WTC11 (cell line): ENCODE measurements around the gene ASMTL. TPM values are rescaled to one million over a fixed set of nuclear protein-coding genes. Genes with fewer than 3 reads are reported as not detected.
A peak's percentile ranks its signal among the peaks of the same experiment; 100 is the strongest.

ENCODE experiments used
- ATAC-seq: fragments of 200-7000 bp; cut with Tn5 transposase; 2 replicates; pipeline ENCODE4 v1.10.0; 2021; ENCODE audit warnings: mild to moderate bottlenecking, moderate library complexity
- CTCF ChIA-PET: fragments of 300-600 bp; sonication (Branson Sonifier 250); formaldehyde crosslinking; loops from one replicate; lab custom pipeline; 2021; ENCODE audit warnings: antibody characterized with exemption; lab: Charles Lee
- POLR2A ChIA-PET: fragments of 350-600 bp; sonication (Branson Sonifier 250); formaldehyde crosslinking; loops from one replicate; lab custom pipeline; 2021; ENCODE audit warnings: antibody characterized with exemption; lab: Charles Lee
- DNase-seq: peaks from one replicate; pipeline ENCODE4 v3.0.0; 2021; ENCODE audit warnings: low spot score
- H3K27ac Mint-ChIP-seq: 2 replicates; pipeline ENCODE4 v1.8.0; 2021; ENCODE audit warnings: mixed read lengths
- H3K27me3 Mint-ChIP-seq: 2 replicates; pipeline ENCODE4 v1.8.0; 2021; ENCODE audit warnings: low read depth, mild to moderate bottlenecking, moderate library complexity, mixed read lengths
- H3K36me3 Mint-ChIP-seq: 2 replicates; pipeline ENCODE4 v1.8.0; 2021; ENCODE audit warnings: mixed read lengths
- H3K4me1 Mint-ChIP-seq: 2 replicates; pipeline ENCODE4 v1.8.0; 2022; ENCODE audit warnings: mixed read lengths
- H3K4me3 Mint-ChIP-seq: 2 replicates; pipeline ENCODE4 v1.8.0; 2021; ENCODE audit warnings: mild to moderate bottlenecking, moderate library complexity, mixed read lengths
- H3K9me3 Mint-ChIP-seq: 2 replicates; pipeline ENCODE4 v1.8.0; 2021; ENCODE audit warnings: mixed read lengths
- EMX1 ChIP-seq: fragments of 250-450 bp; sonication (Bioruptor Pico); IDR thresholded peaks from 2 replicates; pipeline ENCODE4 v1.8.0; 2021; ENCODE audit warnings: mild to moderate bottlenecking
- FOXK1 ChIP-seq: sonication (generic); formaldehyde crosslinking; IDR thresholded peaks from 2 replicates; pipeline ENCODE4 v1.8.0; 2022; ENCODE audit warnings: mild to moderate bottlenecking, moderate library complexity, missing genetic modification reagents
- GABPB1 ChIP-seq: sonication (generic); formaldehyde crosslinking; IDR thresholded peaks from 2 replicates; pipeline ENCODE4 v1.8.1; 2023; ENCODE audit warnings: mild to moderate bottlenecking, missing genetic modification reagents
- JUN ChIP-seq: sonication (generic); formaldehyde crosslinking; IDR thresholded peaks from 2 replicates; pipeline ENCODE4 v1.8.0; 2023; ENCODE audit warnings: mild to moderate bottlenecking, missing genetic modification reagents
- NR1H2 ChIP-seq: sonication (generic); formaldehyde crosslinking; IDR thresholded peaks from 2 replicates; pipeline ENCODE4 v1.9.0; 2021; ENCODE audit warnings: mild to moderate bottlenecking, moderate library complexity, missing genetic modification reagents
- NR3C1 ChIP-seq: sonication (generic); formaldehyde crosslinking; conservative IDR thresholded peaks from 2 replicates; pipeline ENCODE4 v1.8.1; 2023; ENCODE audit warnings: low read depth, mild to moderate bottlenecking, missing genetic modification reagents
- OVOL2 ChIP-seq: fragments of 250-450 bp; sonication (Bioruptor Pico); IDR thresholded peaks from 2 replicates; pipeline ENCODE4 v1.9.0; 2021; ENCODE audit warnings: mild to moderate bottlenecking, borderline replicate concordance
- RELA ChIP-seq: sonication (generic); formaldehyde crosslinking; IDR thresholded peaks from 2 replicates; pipeline ENCODE4 v1.8.1; 2022; ENCODE audit warnings: missing genetic modification reagents, mild to moderate bottlenecking, borderline replicate concordance
- RORB ChIP-seq: fragments of 250-450 bp; sonication (Bioruptor Pico); IDR thresholded peaks from 2 replicates; pipeline ENCODE4 v1.9.0; 2021; ENCODE audit warnings: mild to moderate bottlenecking
- ZNF121 ChIP-seq: sonication (generic); formaldehyde crosslinking; IDR thresholded peaks from 2 replicates; pipeline ENCODE4 v1.8.0; 2023; ENCODE audit warnings: missing genetic modification reagents
- ZNF219 ChIP-seq: sonication (generic); formaldehyde crosslinking; IDR thresholded peaks from 2 replicates; pipeline ENCODE4 v1.8.0; 2023; ENCODE audit warnings: missing genetic modification reagents, mild to moderate bottlenecking, borderline replicate concordance
- total RNA-seq: library from RNA; stranded (reverse); gene quantifications from 3 replicates; pipeline ENCODE4 v1.2.3, GENCODE V29; 2021
- TF ChIP-seq, protein P1 (sequence below): sonication (generic); formaldehyde crosslinking; IDR thresholded peaks from 2 replicates; pipeline ENCODE4 v1.8.1; 2022; ENCODE audit warnings: low read depth, mild to moderate bottlenecking, moderate library complexity, missing genetic modification reagents, borderline replicate concordance
- TF ChIP-seq, protein P2 (sequence below): sonication (generic); formaldehyde crosslinking; IDR thresholded peaks from 2 replicates; pipeline ENCODE4 v1.8.1; 2023; ENCODE audit warnings: mild to moderate bottlenecking, missing genetic modification reagents, moderate library complexity
- TF ChIP-seq, protein P3 (sequence below): sonication (generic); formaldehyde crosslinking; IDR thresholded peaks from 2 replicates; pipeline ENCODE4 v1.8.0; 2022; ENCODE audit warnings: mild to moderate bottlenecking, missing genetic modification reagents
- TF ChIP-seq, protein P4 (sequence below): fragments of 250-450 bp; sonication (Bioruptor Pico); IDR thresholded peaks from 2 replicates; pipeline ENCODE4 v1.8.0; 2021; ENCODE audit warnings: mild to moderate bottlenecking
- TF ChIP-seq, protein P5 (sequence below): sonication (generic); formaldehyde crosslinking; IDR thresholded peaks from 2 replicates; pipeline ENCODE4 v1.8.1; 2023; ENCODE audit warnings: mild to moderate bottlenecking, missing genetic modification reagents, borderline replicate concordance
- TF ChIP-seq, protein P6 (sequence below): sonication (generic); formaldehyde crosslinking; IDR thresholded peaks from 2 replicates; pipeline ENCODE4 v1.8.0; 2023; ENCODE audit warnings: missing genetic modification reagents
- TF ChIP-seq, protein P7 (sequence below): sonication (generic); formaldehyde crosslinking; IDR thresholded peaks from 2 replicates; pipeline ENCODE4 v1.8.0; 2022; ENCODE audit warnings: missing genetic modification reagents

Gene ASMTL
- total RNA-seq, 1 experiment from 2014 or later = 70.6 TPM

DNA sequence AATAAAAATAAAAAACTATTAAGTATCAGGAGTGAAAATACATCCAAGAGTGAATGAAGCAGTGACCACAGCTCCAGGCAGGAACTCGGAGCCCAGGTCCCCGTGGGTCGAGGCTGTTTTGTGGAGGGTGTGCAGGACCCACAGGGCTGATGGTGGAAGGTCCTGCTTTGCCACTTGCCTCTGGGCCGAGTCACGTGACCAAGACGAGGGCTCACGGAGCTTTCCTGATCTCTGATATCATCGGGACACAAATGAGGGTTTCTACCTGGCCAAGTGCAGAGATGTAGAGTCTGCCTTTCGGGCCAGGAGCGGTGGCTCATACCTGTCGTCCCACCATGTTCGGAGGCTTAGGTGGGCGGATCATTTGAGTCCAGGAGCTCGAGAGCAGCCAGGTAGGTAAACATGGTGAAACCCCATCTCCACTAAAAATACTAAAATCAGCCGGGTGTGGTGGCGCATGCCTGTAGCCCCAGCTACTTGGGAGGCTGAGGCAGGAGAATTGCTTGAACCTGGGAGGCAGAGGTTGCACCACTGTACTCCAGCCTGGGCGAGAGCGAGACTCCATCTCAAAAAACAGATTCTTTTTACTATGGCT lies 68.0 kb downstream of the ASMTL start:
- POLR2A ChIA-PET = no interaction called here
- peak; percentile 11 for DNase-seq
- peaks cover 57% of the 10 kb centered on the region for H3K36me3 Mint-ChIP-seq
- TF ChIP-seq OVOL2 (CRISPR knock-in tag) = no peak
- TF ChIP-seq NR3C1 (CRISPR knock-in tag) = no peak
- TF ChIP-seq, protein P1, sequence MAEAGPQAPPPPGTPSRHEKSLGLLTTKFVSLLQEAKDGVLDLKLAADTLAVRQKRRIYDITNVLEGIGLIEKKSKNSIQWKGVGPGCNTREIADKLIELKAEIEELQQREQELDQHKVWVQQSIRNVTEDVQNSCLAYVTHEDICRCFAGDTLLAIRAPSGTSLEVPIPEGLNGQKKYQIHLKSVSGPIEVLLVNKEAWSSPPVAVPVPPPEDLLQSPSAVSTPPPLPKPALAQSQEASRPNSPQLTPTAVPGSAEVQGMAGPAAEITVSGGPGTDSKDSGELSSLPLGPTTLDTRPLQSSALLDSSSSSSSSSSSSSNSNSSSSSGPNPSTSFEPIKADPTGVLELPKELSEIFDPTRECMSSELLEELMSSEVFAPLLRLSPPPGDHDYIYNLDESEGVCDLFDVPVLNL (CRISPR knock-in tag) = no peak
- TF ChIP-seq FOXK1 (CRISPR knock-in tag) = no peak
- TF ChIP-seq NR1H2 = no peak
- TF ChIP-seq, protein P2, sequence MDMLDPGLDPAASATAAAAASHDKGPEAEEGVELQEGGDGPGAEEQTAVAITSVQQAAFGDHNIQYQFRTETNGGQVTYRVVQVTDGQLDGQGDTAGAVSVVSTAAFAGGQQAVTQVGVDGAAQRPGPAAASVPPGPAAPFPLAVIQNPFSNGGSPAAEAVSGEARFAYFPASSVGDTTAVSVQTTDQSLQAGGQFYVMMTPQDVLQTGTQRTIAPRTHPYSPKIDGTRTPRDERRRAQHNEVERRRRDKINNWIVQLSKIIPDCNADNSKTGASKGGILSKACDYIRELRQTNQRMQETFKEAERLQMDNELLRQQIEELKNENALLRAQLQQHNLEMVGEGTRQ (CRISPR knock-in tag) = peak; percentile 71
- TF ChIP-seq, protein P3, sequence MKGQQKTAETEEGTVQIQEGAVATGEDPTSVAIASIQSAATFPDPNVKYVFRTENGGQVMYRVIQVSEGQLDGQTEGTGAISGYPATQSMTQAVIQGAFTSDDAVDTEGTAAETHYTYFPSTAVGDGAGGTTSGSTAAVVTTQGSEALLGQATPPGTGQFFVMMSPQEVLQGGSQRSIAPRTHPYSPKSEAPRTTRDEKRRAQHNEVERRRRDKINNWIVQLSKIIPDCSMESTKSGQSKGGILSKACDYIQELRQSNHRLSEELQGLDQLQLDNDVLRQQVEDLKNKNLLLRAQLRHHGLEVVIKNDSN (CRISPR knock-in tag) = peak; percentile 58; the same call in 1 of the 2 replicates
- TF ChIP-seq, all 79 proteins: peak for 2
- no peaks in the 10 kb centered on the region for H3K27me3 Mint-ChIP-seq
- CTCF ChIA-PET = no interaction called here
- H3K4me1 Mint-ChIP-seq = peaks cover 27% of the 10 kb centered on the region
- peak overlapping the region; percentile 6; the same call in 1 of the 2 replicates for H3K27ac Mint-ChIP-seq
- H3K4me3 Mint-ChIP-seq = no peak overlapping the region
- no peaks in the 10 kb centered on the region for H3K9me3 Mint-ChIP-seq
- no peak for ATAC-seq

DNA sequence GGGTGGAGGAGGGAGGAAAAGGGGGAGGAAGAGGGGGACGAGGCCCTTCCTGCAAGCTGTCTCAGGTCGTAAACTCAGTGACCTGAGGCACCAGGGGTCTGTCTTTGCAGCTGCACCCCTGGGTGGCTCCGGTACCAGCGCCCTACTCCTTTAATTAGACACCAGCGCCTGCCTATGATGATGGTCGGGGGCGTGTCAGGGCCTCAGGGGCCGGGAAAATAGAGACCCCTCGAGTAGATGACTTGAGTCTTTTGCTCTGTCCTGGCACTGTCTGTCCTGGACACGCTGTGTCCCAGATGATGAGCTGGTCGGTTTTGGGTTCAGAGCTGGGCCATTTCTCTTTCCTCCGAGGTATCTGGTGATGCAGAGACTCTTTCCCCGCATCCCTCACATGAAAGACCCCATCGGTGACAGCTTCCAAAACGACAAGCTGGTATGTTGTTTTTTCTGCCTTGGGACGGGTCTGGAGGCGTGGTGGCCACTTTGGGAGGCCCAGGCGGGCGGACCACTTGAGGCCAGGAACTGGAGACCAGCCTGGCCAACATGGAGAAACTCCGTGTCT lies 72.0 kb downstream of the ASMTL start:
- H3K4me3 Mint-ChIP-seq = no peak overlapping the region
- peaks cover 8% of the 10 kb centered on the region for H3K4me1 Mint-ChIP-seq
- POLR2A ChIA-PET = no interaction called here
- H3K36me3 Mint-ChIP-seq = peaks cover 24% of the 10 kb centered on the region
- no peaks in the 10 kb centered on the region for H3K9me3 Mint-ChIP-seq
- CTCF ChIA-PET = no interaction called here
- H3K27me3 Mint-ChIP-seq = no peaks in the 10 kb centered on the region
- DNase-seq (peak; percentile 9), ATAC-seq (peak; percentile 5)
- no peak overlapping the region for H3K27ac Mint-ChIP-seq
- TF ChIP-seq, protein P4, sequence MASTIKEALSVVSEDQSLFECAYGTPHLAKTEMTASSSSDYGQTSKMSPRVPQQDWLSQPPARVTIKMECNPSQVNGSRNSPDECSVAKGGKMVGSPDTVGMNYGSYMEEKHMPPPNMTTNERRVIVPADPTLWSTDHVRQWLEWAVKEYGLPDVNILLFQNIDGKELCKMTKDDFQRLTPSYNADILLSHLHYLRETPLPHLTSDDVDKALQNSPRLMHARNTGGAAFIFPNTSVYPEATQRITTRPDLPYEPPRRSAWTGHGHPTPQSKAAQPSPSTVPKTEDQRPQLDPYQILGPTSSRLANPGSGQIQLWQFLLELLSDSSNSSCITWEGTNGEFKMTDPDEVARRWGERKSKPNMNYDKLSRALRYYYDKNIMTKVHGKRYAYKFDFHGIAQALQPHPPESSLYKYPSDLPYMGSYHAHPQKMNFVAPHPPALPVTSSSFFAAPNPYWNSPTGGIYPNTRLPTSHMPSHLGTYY (CRISPR knock-in tag) = peak; percentile 68; the same call in 1 of the 2 replicates
- TF ChIP-seq ZNF219 (CRISPR knock-in tag) (no peak), ZNF121 (no peak), GABPB1 (CRISPR knock-in tag) (no peak), NR1H2 (no peak), JUN (CRISPR knock-in tag) (no peak), RORB (CRISPR knock-in tag) (no peak), EMX1 (CRISPR knock-in tag) (peak; percentile 87), RELA (CRISPR knock-in tag) (no peak)
- TF ChIP-seq, protein P5, sequence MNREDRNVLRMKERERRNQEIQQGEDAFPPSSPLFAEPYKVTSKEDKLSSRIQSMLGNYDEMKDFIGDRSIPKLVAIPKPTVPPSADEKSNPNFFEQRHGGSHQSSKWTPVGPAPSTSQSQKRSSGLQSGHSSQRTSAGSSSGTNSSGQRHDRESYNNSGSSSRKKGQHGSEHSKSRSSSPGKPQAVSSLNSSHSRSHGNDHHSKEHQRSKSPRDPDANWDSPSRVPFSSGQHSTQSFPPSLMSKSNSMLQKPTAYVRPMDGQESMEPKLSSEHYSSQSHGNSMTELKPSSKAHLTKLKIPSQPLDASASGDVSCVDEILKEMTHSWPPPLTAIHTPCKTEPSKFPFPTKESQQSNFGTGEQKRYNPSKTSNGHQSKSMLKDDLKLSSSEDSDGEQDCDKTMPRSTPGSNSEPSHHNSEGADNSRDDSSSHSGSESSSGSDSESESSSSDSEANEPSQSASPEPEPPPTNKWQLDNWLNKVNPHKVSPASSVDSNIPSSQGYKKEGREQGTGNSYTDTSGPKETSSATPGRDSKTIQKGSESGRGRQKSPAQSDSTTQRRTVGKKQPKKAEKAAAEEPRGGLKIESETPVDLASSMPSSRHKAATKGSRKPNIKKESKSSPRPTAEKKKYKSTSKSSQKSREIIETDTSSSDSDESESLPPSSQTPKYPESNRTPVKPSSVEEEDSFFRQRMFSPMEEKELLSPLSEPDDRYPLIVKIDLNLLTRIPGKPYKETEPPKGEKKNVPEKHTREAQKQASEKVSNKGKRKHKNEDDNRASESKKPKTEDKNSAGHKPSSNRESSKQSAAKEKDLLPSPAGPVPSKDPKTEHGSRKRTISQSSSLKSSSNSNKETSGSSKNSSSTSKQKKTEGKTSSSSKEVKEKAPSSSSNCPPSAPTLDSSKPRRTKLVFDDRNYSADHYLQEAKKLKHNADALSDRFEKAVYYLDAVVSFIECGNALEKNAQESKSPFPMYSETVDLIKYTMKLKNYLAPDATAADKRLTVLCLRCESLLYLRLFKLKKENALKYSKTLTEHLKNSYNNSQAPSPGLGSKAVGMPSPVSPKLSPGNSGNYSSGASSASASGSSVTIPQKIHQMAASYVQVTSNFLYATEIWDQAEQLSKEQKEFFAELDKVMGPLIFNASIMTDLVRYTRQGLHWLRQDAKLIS = no peak
- TF ChIP-seq, protein P6, sequence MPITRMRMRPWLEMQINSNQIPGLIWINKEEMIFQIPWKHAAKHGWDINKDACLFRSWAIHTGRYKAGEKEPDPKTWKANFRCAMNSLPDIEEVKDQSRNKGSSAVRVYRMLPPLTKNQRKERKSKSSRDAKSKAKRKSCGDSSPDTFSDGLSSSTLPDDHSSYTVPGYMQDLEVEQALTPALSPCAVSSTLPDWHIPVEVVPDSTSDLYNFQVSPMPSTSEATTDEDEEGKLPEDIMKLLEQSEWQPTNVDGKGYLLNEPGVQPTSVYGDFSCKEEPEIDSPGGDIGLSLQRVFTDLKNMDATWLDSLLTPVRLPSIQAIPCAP = no peak
- TF ChIP-seq, protein P1 (CRISPR knock-in tag) = no peak
- TF ChIP-seq, protein P7, sequence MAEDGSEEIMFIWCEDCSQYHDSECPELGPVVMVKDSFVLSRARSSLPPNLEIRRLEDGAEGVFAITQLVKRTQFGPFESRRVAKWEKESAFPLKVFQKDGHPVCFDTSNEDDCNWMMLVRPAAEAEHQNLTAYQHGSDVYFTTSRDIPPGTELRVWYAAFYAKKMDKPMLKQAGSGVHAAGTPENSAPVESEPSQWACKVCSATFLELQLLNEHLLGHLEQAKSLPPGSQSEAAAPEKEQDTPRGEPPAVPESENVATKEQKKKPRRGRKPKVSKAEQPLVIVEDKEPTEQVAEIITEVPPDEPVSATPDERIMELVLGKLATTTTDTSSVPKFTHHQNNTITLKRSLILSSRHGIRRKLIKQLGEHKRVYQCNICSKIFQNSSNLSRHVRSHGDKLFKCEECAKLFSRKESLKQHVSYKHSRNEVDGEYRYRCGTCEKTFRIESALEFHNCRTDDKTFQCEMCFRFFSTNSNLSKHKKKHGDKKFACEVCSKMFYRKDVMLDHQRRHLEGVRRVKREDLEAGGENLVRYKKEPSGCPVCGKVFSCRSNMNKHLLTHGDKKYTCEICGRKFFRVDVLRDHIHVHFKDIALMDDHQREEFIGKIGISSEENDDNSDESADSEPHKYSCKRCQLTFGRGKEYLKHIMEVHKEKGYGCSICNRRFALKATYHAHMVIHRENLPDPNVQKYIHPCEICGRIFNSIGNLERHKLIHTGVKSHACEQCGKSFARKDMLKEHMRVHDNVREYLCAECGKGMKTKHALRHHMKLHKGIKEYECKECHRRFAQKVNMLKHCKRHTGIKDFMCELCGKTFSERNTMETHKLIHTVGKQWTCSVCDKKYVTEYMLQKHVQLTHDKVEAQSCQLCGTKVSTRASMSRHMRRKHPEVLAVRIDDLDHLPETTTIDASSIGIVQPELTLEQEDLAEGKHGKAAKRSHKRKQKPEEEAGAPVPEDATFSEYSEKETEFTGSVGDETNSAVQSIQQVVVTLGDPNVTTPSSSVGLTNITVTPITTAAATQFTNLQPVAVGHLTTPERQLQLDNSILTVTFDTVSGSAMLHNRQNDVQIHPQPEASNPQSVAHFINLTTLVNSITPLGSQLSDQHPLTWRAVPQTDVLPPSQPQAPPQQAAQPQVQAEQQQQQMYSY = no peak
- TF ChIP-seq, protein P2 (CRISPR knock-in tag) = no peak
